ENCODE data around the gene GRM7.

GRCh38 chr3:7684182-7684715 is 823.3 kb downstream of the GRM7 start:
- TF ChIP-seq CTCF (IDR thresholded peaks at IDR 0.05) (no peak), POLR2A (IDR thresholded peaks at IDR 0.05) (no peak)
